Measurements from ENCODE around the gene HOXA2.

- TF ChIP-seq USF2 (IDR thresholded peaks at IDR 0.05; ENCODE audit: low read depth, low read length) (no peak), USF2 (CRISPR knock-in tag; IDR thresholded peaks at IDR 0.05; ENCODE audit: borderline replicate concordance) (no peak), NR1H2 (CRISPR knock-in tag; IDR thresholded peaks at IDR 0.05; ENCODE audit: borderline replicate concordance, low read depth) (no peak), ZBTB7B (CRISPR knock-in tag; IDR thresholded peaks at IDR 0.05) (no peak), BRCA1 (CRISPR knock-in tag; IDR thresholded peaks at IDR 0.05) (no peak), ZNF431 (CRISPR knock-in tag; IDR thresholded peaks at IDR 0.05; ENCODE audit: borderline replicate concordance, low read depth) (no peak), SMARCE1 (IDR thresholded peaks at IDR 0.05; ENCODE audit: borderline replicate concordance) (no peak), POLR2A (IDR thresholded peaks at IDR 0.05; ENCODE audit: insufficient read depth in 1 of 2, low read depth in 2 of 2, low read length in 2 of 2) (no peak), ZNF660 (CRISPR knock-in tag; IDR thresholded peaks at IDR 0.05; ENCODE audit: borderline replicate concordance, low read depth) (no peak), ZFP36 (IDR thresholded peaks at IDR 0.05; ENCODE audit: borderline replicate concordance, low read depth, low read length, partially characterized antibody) (no peak), NR2F2 (IDR thresholded peaks at IDR 0.05; ENCODE audit: borderline replicate concordance, low read depth) (no peak), ZNF549 (CRISPR knock-in tag; IDR thresholded peaks at IDR 0.05) (no peak)
These were observed 20.3 kb downstream of the HOXA2 start for GRCh38 chr7:27082171-27082570.

Data from HepG2 (cell line).